ENCODE data around the gene NAA50.

Gene NAA50

GRCh38 chr3:113745756-113746547 lies at the start of gene NAA50:
TSS of gene NAA50 (minus strand) at chr3:113746249. CDS start at chr3:113745949, 300 bp downstream.
- TF ChIP-seq, protein P1, sequence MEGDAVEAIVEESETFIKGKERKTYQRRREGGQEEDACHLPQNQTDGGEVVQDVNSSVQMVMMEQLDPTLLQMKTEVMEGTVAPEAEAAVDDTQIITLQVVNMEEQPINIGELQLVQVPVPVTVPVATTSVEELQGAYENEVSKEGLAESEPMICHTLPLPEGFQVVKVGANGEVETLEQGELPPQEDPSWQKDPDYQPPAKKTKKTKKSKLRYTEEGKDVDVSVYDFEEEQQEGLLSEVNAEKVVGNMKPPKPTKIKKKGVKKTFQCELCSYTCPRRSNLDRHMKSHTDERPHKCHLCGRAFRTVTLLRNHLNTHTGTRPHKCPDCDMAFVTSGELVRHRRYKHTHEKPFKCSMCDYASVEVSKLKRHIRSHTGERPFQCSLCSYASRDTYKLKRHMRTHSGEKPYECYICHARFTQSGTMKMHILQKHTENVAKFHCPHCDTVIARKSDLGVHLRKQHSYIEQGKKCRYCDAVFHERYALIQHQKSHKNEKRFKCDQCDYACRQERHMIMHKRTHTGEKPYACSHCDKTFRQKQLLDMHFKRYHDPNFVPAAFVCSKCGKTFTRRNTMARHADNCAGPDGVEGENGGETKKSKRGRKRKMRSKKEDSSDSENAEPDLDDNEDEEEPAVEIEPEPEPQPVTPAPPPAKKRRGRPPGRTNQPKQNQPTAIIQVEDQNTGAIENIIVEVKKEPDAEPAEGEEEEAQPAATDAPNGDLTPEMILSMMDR (IDR thresholded peaks at IDR 0.05), result no peak

DNA sequence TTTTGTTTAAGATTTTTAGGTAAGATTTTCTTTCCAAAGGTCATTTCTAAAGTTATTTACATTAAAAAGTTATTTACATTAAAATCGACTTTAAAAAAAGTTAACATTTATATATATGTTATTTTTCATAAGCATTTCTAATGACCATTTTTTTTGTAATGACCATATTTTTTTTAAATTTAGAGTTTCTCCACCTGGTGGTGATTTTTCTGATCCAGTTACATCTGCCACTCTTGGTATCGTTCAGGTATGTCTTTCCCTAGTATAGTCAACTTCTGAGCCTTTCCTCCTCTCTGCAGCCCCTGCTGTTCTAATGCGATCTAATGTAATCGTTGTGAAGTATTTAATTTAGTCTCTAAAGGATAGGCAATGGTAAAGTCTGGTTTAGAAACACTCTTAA lies 49.6 kb upstream of the NAA50 start:
- TF ChIP-seq, protein P1 (IDR thresholded peaks at IDR 0.05), result no peak

- TF ChIP-seq, protein P1 (IDR thresholded peaks at IDR 0.05), result no peak
Measured at GRCh38 chr3:113794526-113794925, 48.5 kb upstream of the NAA50 start.

DNA sequence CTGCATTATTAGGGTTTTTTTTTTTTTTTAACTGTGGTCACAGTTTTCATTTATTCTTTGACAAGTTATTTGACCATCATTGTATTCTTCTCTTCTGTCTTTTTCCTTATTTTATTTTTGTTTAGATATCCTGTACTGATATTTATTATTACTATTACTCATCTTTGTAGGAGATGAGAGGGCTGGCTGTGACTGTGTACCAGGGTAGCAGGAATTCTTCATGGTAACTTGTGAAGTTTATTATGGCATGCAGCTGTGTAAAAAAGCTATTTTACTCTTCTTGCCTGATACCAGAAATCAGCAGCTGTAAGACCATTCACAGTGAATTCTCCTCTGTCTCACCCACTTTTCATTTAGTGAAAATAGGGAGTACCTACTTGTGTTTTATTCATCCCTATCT lies 45.3 kb upstream of the NAA50 start:
- TF ChIP-seq, protein P1 (IDR thresholded peaks at IDR 0.05), result no peak

DNA sequence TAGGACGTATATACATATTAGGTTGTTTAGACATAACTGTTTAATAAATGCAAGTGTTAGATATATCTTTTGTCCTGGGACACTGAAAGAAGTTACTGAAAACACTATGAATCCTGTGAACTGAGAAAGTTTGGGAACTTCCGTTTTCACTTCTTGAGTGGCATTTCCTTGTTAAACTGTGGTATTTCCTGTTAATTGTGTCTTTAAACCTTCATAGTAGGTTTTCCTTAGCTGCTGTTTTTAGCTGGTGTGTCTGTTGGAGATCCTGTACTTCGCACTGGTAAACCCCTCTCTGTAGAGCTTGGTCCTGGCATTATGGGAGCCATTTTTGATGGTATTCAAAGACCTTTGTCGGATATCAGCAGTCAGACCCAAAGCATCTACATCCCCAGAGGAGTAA lies 37.9 kb upstream of the NAA50 start:
- TF ChIP-seq, protein P1 (IDR thresholded peaks at IDR 0.05), result no peak

DNA sequence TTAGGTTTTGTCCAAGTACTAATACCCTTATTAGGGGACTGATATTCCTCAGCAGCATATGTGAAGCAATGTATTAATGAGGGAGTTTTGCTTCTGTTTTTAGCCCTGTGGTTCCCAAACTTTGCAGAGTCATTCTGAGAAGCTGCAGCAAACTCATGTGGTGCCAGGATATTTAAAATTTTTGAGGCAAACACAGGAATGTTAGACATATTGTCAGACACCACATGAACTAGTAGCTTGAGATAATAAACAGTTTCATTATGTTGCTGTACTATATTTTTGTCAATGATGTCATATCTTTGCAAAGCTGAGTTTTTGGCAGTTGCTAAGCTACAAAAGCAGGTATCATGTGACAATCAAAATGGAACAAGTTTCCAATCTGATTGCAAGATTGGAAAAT lies 37.4 kb upstream of the NAA50 start:
- TF ChIP-seq, protein P1 (IDR thresholded peaks at IDR 0.05), result no peak

DNA sequence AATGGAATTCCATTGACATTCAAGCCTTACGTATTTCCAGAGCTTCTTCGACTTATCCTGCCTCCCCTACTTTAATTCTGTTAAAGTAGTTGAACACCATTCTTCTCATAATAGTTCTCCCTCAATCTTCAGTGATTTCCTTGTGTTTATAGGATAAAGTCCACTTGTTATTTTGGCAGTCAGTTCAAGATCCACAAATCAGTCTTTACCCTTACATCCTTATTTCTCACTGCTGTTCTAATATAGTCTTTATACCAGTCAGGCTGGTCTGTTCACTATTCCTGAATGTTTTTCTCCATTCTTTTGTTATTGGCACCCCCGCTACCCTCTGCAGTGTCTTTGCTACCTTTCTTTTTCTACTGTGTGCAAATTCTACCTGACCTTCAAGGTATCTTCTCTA lies 30.5 kb upstream of the NAA50 start:
- TF ChIP-seq, protein P1 (IDR thresholded peaks at IDR 0.05), result no peak

Measured in LNCAP (cell line).